ENCODE data around the gene GALNS.

The GALNS gene

DNA sequence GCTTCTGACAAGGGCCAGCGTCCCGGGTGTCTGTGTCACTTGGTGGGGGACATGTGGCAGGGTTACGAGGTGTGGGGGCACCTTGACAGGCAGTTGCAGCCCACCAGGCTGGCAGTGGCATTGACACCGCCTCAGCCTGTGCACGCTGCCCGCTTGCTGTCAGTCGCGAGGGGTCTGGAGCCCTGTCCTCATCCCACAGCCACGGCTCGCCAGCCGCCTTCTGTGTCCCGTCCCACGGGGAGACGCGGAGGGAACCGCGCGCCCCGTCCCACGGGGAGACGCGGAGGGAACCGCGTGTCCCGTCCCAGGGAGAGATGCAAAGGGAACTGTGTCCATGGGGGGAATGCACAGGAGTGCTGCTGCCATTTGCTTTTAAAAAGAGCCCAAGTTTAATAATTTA lies 6.2 kb upstream of the GALNS start:
- no peak for TF ChIP-seq POLR2A (IDR thresholded peaks at IDR 0.05; ENCODE audit: low read depth, low read length)
- no peak for TF ChIP-seq PAX5 (IDR thresholded peaks at IDR 0.05; ENCODE audit: insufficient read depth, low read length, severe bottlenecking)
- TF ChIP-seq POLR2AphosphoS5 (IDR thresholded peaks at IDR 0.05; ENCODE audit: low read depth, low read length) = no peak
- no peak for TF ChIP-seq POU2F2 (IDR thresholded peaks at IDR 0.05; ENCODE audit: low read depth, low read length)
- no peak for TF ChIP-seq SPI1 (IDR thresholded peaks at IDR 0.05; ENCODE audit: low read depth, low read length)
- no peak for TF ChIP-seq TAF1 (IDR thresholded peaks at IDR 0.05; ENCODE audit: low read depth, low read length)
- no peak for FAIRE-seq

DNA sequence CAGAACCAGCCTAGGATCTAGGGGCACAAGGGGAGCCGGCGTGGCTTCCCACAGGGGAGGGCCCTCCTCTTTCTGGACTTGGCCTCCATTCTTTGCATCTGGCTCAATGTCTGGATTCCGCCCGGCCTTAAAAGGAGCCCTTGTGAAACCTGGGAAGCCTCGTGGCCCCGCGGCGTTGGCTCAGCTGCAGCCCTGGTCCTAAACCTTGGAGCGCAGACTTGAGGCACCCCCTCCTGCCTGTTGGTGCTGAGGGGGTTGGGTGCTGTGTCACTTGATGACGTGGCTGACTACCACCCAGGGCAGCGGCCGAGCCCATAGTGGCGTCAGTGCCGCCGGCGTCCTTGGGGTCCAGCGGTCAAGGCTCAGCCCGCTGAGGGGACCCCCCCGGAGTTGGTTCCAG lies 4.6 kb upstream of the GALNS start:
- no peak for TF ChIP-seq POLR2A (IDR thresholded peaks at IDR 0.05; ENCODE audit: low read depth, low read length)
- TF ChIP-seq PAX5 (IDR thresholded peaks at IDR 0.05; ENCODE audit: insufficient read depth, low read length, severe bottlenecking) = no peak
- TF ChIP-seq TAF1 (IDR thresholded peaks at IDR 0.05; ENCODE audit: low read depth, low read length) = no peak
- no peak for TF ChIP-seq POLR2AphosphoS5 (IDR thresholded peaks at IDR 0.05; ENCODE audit: low read depth, low read length)
- no peak for TF ChIP-seq POU2F2 (IDR thresholded peaks at IDR 0.05; ENCODE audit: low read depth, low read length)
- no peak for TF ChIP-seq SPI1 (IDR thresholded peaks at IDR 0.05; ENCODE audit: low read depth, low read length)
- FAIRE-seq = no peak
- DNase-seq (ENCODE audit: insufficient read length, low spot score) = no peak

More for the DNA sequence above, 6.2 kb upstream of the GALNS start:
- DNase-seq (ENCODE audit: insufficient read length, low spot score) = no peak

DNA sequence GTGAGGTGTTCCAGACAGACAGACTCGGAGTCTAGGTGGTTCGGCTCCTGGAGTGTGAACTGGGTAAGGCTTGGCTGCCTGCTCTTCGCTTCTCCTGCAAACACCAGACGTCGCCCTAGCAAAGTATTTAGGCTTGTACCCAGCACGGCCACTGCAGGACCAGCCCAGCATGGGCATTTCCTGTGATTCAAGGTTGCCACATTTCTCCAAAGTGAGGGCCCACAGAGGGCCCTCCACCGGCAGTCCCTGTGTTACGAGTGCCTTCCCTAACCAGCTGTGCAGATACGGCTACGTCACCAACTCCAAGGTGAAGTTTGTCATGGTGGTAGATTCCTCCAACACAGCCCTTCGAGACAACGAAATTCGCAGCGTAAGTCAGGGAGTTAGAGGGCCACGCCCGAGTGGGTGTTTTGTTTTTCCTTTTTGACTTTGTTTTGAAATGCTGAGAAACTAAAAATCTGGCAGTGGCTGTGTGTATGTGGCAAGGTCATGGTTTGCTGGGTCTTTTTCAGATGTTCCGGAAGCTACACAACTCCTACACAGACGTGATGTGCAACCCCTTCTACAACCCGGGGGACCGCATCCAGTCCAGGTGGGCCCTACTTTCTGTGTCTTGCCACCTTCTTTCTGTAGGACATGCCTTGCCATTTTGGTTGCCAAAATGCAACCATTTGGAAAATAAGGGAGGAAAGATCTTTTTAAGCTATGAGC lies 2.8 kb upstream of the GALNS start:
- FAIRE-seq = no peak
- DNase-seq (ENCODE audit: insufficient read length, low spot score) = no peak
- TF ChIP-seq TAF1 (IDR thresholded peaks at IDR 0.05; ENCODE audit: low read depth, low read length) (no peak), SPI1 (IDR thresholded peaks at IDR 0.05; ENCODE audit: low read depth, low read length) (no peak), PAX5 (IDR thresholded peaks at IDR 0.05; ENCODE audit: insufficient read depth, low read length, severe bottlenecking) (no peak), POLR2AphosphoS5 (IDR thresholded peaks at IDR 0.05; ENCODE audit: low read depth, low read length) (no peak), POLR2A (IDR thresholded peaks at IDR 0.05; ENCODE audit: low read depth, low read length) (no peak), POU2F2 (IDR thresholded peaks at IDR 0.05; ENCODE audit: low read depth, low read length) (no peak)

DNA sequence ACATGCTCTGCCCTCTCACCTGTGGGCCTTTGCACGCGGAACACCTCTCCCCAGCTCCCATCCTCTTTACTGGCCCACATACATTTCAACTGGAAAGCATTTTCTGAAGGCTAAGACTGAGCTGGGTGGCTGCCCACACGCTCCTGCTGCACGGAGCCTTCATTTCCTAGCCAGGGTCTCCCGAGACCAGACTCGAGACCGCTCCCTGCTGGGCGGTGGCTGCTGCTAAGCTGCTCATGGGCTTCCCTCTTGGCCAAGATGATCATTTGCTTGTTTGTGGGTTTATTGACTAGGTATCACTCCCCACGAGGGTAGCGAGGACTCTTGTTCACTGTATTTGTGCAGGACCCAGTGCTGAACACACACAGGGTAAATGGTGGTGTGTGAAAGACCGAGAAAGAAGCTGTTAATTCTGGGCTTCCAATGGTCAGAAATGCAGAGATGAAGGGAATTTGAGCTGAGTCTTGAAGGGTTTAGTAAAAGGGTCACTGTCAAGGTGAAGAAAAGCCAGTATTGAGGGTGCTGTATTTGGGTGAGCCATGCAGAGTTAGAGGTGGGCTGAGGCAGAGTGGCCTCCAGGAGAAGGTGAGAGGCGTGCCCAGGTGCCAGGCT lies 1.1 kb upstream of the GALNS start:
- DNase-seq (ENCODE audit: insufficient read length, low spot score) = peak; percentile 93
- no peak for TF ChIP-seq POLR2A (IDR thresholded peaks at IDR 0.05; ENCODE audit: low read depth, low read length)
- 0 out of 2 replicates have a peak, but pooled peaks have one; percentile 4 for TF ChIP-seq SPI1 (IDR thresholded peaks at IDR 0.05; ENCODE audit: low read depth, low read length)
- FAIRE-seq = peak; percentile 95

DNA sequence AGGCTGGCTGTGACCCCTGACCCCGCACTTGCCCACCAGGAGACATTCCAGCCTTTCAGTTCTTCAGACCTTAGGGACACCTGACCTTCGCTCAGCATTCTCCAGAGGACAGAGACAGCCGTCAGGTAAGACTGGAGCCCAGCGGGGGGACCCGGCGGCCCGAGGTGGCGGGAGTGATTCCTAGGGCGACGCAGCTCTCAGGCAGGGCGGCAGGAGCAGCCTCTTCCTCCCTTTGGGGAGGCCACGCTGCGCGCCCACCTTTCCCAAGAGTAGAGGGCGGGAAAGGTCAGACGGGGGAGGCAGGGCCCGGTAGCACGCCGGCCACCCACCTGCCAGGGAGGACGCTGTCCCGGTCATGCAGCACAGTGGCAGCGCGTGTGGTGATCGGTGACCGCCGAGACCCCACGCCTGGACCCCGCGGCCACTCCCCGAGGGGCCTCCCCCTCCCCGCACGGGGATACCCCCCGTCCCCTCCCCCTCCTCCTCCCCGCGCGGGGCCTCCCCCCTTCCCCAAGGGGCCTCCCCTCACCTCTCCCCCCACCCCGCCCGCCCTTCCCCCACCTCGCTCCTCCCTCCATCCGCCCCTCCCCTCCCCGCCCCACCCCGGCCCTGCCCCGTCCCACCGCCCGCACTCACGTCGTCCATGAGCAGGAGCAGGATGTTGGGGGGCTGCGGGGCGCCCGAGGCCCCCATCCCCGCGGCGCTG lies 472 bp downstream of the GALNS start:
- TF ChIP-seq TAF1 (IDR thresholded peaks at IDR 0.05; ENCODE audit: low read depth, low read length) (no peak), POLR2AphosphoS5 (IDR thresholded peaks at IDR 0.05; ENCODE audit: low read depth, low read length) (no peak), POU2F2 (IDR thresholded peaks at IDR 0.05; ENCODE audit: low read depth, low read length) (no peak), SPI1 (IDR thresholded peaks at IDR 0.05; ENCODE audit: low read depth, low read length) (no peak), PAX5 (IDR thresholded peaks at IDR 0.05; ENCODE audit: insufficient read depth, low read length, severe bottlenecking) (no peak)
- FAIRE-seq (no peak), DNase-seq (ENCODE audit: insufficient read length, low spot score) (no peak)

DNA sequence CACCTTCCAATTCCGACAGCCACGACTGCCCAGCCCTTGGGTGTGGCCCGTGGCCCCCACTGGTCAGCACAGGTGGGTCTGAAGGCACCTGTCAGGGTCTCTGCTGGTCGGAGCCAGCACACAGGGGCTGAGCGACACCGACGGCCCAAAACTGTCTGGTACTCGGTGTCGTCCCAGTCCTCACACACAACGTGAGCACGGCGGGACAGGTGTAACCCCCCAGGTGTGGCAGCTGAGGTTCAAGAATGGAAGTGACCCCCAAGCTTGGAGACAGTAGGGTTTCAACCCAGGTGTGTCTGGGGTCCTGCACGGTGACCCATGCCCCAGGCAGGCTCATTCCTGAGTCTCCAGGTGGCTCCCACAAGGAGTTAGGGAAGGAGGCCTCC lies 1.0 kb downstream of the GALNS start:
- TF ChIP-seq POU2F2 (IDR thresholded peaks at IDR 0.05; ENCODE audit: low read depth, low read length) = no peak
- no peak for TF ChIP-seq SPI1 (IDR thresholded peaks at IDR 0.05; ENCODE audit: low read depth, low read length)
- TF ChIP-seq TAF1 (IDR thresholded peaks at IDR 0.05; ENCODE audit: low read depth, low read length) = no peak
- TF ChIP-seq PAX5 (IDR thresholded peaks at IDR 0.05; ENCODE audit: insufficient read depth, low read length, severe bottlenecking) = no peak
- TF ChIP-seq POLR2A (IDR thresholded peaks at IDR 0.05; ENCODE audit: low read depth, low read length) = no peak
- TF ChIP-seq POLR2AphosphoS5 (IDR thresholded peaks at IDR 0.05; ENCODE audit: low read depth, low read length) = no peak
- no peak for DNase-seq (ENCODE audit: insufficient read length, low spot score)
- peak; percentile 48 for FAIRE-seq

- TF ChIP-seq POLR2A (IDR thresholded peaks at IDR 0.05; ENCODE audit: low read depth, low read length) = no peak
- no peak for TF ChIP-seq PAX5 (IDR thresholded peaks at IDR 0.05; ENCODE audit: insufficient read depth, low read length, severe bottlenecking)
- no peak for TF ChIP-seq POLR2AphosphoS5 (IDR thresholded peaks at IDR 0.05; ENCODE audit: low read depth, low read length)
- TF ChIP-seq SPI1 (IDR thresholded peaks at IDR 0.05; ENCODE audit: low read depth, low read length) = no peak
- TF ChIP-seq TAF1 (IDR thresholded peaks at IDR 0.05; ENCODE audit: low read depth, low read length) = no peak
- no peak for TF ChIP-seq POU2F2 (IDR thresholded peaks at IDR 0.05; ENCODE audit: low read depth, low read length)
- DNase-seq (ENCODE audit: insufficient read length, low spot score) = no peak
- no peak for FAIRE-seq
Measured at GRCh38 chr16:88855176-88855575, 1.6 kb downstream of the GALNS start.

DNA sequence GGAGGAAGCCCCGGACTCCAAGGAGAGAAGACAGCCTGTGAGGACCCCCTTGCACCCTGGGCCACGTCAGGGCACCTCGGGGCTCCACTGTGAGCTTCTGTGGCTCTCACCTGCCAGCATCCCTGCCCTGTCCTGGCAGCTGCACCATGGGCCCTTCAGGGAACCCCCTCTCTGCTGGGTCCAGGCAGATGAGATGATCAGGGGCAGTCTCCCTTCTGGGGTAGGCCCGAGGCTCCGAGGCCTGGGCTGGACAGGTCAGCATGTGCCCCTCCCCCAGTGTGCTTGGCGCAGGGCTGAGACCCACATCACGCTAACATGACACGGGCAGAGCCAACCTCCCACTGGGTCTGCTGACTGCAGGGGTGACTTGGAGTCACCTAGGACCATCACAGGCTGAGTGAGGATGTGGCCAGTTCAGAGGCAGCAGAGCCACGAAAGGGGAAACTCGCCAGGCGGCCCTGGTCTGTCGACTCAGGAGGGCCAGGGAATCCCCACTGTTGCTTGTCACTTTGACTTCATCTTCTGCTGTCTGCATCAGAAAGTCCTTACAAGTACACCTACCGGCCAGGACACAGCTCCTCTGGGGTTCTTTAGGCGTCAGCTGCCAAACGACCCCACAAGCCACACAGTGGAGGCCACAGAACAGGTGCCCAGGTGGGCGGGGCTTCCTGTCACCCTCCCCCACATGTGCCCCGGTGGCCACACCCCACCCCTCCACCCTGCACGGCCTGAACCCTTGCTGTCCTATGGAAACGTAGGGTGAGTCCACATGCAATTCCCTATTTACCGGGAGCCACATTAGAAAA lies 2.2 kb downstream of the GALNS start:
- TF ChIP-seq PAX5 (IDR thresholded peaks at IDR 0.05; ENCODE audit: insufficient read depth, low read length, severe bottlenecking) = no peak
- TF ChIP-seq POU2F2 (IDR thresholded peaks at IDR 0.05; ENCODE audit: low read depth, low read length) = no peak
- no peak for TF ChIP-seq POLR2AphosphoS5 (IDR thresholded peaks at IDR 0.05; ENCODE audit: low read depth, low read length)
- TF ChIP-seq SPI1 (IDR thresholded peaks at IDR 0.05; ENCODE audit: low read depth, low read length) = no peak
- no peak for TF ChIP-seq TAF1 (IDR thresholded peaks at IDR 0.05; ENCODE audit: low read depth, low read length)
- no peak for TF ChIP-seq POLR2A (IDR thresholded peaks at IDR 0.05; ENCODE audit: low read depth, low read length)
- DNase-seq (ENCODE audit: insufficient read length, low spot score) = no peak
- peak; percentile 68 for FAIRE-seq
